ENCODE measurements around the gene HEXD.
"Not testable (repeated sequence)": the region's sequence is repeated elsewhere in the genome, so short reads cannot be mapped to it uniquely, and the experiment has no call there.

The HEXD gene

DNA sequence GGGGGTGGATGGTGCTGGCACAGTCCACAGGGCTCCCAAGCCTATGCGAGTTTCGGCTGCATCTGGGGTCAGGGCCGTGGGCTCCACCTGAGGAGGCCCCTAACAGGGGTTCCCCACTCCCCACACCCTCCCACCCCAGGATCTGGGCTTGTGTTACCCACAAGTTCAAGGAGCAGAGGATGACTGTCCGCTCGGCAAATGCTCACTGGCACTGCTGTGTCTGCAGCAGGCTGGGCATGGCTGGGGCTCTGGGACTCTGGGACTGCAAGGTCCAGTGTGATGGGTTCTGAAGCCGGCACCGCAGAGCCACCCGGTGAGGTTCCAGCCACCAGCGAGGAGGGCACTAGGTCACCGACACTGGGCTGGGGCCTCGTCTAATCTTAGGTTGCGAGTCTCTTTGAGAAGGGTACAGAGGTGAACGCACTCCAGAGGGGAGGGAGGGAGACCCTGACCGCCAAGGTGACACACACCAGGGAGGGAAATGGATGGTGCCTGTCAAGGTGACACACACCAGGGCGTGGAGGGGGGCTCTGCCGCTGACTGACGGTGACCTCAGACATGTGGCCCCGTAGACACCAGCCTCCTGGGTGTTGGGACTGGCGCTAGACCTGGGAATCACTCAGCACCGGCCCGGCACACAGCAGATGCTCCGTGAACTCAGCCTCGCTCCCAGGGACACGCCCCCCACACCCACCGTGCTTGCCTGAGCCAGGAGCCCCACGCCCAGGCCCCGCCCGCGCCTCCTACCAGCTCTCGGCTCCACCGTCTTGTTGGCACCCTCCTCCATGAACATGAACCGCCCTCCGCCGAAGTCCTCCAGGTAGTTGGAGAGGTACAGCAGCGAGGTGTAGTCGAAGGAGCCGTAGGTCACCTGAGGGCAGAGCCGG lies 20.5 kb upstream of the HEXD start:
- DNase-seq (ENCODE audit: low read depth): no peak

DNA sequence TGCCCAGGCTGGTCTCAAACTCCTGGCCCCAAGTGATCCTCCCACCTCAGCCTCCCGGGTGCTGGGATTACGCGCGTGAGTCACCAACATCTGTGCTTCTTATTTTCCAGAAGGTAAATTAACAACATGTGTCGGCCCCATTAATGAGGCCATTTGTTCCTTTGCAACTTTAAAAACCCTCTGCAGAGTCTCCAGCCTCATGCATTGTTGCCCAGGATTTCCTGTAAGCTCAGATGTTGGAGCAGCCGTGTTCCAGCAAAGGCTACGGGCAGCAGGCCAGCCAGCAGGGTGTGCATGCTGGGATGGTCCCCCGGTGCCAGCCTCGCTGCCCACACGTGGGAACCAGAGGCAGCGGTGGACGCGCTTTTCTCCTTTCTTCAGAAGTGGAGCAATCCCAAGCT lies 19.1 kb upstream of the HEXD start:
- DNase-seq (ENCODE audit: low read depth): no peak

DNA sequence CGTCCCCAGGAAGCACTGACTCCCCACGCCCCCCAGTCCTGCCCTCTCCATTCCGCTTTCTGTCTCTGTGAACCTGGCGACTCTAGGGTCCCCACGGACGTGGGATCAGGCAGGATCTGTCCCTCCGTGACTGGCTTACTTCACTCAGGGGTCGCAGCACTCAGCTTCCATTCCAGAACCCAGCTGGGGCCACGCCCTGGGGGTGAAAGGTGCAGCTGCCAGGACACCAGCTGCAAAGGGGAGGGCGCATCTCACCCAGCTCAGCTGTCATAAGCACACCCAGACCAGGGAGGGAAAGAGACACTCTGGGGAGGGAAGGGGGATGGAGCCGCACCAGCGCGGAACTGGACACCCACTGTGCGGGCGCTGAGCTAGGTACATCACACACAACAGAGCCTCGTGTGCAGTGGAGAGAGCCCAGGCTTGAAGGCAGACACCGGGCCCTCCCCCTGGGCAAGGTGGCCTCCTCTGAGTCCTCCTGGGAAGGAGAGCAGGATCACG lies 18.5 kb upstream of the HEXD start:
- no peak for DNase-seq (ENCODE audit: low read depth)

DNA sequence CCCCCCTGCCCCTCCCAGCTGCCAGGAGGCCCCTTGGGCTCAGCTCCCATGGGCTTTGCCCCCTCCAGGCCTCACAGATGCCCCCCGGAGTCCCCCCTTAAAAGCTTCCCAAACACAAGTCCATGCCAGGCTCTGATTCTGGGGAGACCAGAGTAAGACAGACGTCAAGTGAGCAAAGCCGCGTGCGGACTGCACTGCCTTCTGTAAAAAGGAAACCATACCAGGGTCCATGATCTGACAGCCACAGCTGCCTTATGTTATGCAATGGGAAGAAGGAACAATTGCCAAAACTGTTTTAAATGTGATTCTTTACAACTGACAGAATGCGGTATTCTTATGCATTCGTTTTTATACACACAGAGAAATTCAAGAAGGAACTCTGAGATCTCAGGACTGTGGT lies 17.9 kb upstream of the HEXD start:
- DNase-seq (ENCODE audit: low read depth): no peak

- DNase-seq (ENCODE audit: low read depth): peak; percentile 30
Observed at GRCh38 chr17:82400830-82401229, 17.3 kb upstream of the HEXD start.

- DNase-seq (ENCODE audit: low read depth): no peak
Observed at GRCh38 chr17:82402865-82403264, 15.3 kb upstream of the HEXD start.

DNA sequence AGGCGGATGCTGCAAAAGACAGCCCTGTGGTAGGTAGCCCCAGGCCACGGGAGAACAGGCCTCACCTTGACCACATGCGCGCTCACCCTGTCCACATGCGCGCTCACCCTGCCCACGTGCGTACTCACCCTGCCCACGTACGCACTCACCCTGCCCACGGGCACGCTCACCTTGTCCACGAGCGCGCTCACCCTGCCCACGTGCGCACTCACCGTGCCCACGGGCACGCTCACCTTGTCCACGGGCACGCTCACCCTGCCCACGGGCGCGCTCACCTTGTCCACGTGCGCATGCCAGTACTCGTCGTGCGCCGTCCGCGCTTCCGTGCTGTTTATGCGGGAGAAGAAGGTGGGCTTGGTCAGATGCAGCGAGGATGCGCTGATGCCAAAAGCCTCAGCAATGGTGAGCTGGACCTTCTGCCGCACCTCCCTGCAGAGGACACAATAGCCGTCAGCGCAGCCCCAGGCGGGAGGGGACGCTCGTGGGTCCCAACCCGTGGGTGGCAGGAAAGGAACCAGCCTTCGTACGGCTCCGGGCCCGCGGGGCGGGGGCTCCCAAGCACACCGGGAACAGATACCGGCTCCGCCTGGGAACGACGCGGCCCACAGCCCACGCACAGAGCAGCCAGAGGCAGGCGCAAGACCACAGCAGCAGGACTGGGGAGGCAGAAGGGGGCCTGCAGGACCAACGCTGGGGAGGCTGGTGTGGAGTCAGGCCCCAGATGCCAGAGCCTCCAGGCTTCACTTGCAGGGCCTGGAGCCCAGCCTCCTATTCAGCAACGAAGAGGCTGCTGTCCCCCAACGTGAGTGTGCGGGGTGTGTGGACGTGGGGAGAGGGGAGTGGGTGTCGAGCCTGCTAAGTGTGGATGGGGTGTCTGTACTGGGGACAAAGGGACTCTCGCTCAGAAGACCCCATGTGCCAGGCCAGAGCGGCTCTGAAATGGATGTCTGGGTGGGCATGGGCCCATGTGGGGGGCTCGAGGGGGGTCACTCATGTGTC lies 14.2 kb upstream of the HEXD start:
- DNase-seq (ENCODE audit: low read depth): no peak

GRCh38 chr17:82405051-82405450 lies 13.1 kb upstream of the HEXD start:
- no peak for DNase-seq (ENCODE audit: low read depth)

DNA sequence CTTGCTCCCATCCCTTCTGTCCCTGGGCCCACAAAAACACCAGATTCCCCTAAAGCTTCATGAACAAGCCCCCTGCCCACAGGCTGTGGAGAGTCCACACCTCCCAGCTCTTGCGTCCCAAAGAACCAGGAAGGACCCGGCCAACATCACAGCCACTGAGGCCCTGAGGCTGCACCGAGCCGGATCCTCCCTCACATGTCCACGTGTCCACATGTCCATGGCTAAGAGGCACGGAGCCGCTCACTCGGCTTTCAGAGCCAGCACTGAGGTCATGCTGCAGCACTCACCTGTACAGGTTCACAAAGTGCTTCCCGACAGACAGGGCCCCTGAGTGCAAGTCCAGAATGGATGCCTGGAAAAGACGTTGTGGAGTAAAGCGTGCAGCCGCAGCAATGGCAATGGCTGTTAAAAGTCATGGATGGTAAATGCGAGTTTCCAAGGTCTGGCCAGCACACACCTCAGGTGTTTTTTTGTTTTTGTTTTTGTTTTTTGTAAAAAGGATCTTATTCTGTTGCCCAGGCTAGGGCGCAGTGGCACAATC lies 11.9 kb upstream of the HEXD start:
- no peak for DNase-seq (ENCODE audit: low read depth)

DNA sequence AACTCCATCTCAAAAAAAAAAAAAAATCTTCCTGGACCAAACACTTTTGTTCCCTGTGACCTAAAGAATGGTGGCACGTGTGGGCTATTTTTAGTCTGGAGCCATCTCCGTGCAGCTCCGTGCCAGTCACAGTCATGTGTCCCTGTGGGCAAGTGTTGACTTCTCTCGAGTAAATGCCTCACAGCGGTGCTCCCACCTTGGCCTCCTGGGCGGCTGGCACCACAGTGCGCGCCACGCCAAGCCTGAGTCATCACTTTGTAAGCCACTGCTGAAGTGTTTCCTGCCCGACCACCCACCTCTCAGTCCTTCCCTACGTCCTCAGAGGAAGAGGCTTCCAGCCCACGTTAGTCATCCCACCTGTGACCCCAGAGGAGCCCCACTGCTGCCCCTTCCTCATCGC lies 10.9 kb upstream of the HEXD start:
- no peak for DNase-seq (ENCODE audit: low read depth)

DNA sequence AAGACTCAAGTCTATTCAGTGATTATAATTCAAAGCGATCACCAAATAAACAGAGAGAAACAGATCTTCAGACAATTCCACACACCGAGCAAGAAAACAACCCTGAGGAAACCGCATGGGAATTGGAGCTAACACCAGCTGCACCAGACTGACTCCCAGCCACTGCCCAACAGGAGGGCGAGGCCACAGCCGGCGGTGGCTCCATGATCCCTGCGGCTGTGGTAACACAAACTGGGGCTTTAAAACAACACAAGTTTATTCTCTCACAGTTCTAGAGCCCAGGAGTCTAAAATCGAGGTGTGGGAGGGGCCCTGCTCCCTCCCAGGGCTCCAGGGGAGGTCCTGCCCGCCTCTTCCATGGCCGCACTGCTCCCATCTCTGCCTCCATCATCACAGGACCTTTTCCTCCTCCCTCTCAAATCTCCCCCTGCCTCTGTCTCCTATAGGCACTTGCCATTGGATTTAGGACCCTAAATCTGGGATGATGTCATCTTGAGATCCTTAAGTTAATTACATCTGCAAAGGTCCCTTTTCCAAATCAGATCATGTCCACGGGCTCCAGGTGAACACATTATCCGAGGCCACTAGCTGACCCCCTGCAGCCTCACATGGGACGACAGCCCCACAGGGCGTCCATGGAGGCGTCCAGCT lies 9.7 kb upstream of the HEXD start:
- no peak for DNase-seq (ENCODE audit: low read depth)

DNA sequence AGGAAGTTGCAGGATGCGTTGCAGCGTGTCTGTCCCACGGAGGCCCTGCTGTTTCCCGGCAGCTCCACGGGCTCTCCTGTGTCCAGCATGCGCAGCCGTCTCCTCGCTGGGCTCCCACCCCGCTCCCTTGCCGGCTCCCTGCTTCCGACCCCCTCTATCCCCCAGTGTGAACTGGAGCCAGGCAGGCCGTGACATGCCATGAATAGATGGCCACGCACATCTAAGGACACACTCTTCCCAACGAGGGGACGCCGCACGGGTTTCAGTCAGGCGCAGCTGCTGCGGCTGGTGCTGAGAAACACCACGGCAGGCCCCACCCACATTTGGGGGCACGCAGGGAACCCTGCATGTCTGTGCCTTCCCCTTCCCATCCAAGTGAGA lies 9.2 kb upstream of the HEXD start:
- no peak for DNase-seq (ENCODE audit: low read depth)

DNA sequence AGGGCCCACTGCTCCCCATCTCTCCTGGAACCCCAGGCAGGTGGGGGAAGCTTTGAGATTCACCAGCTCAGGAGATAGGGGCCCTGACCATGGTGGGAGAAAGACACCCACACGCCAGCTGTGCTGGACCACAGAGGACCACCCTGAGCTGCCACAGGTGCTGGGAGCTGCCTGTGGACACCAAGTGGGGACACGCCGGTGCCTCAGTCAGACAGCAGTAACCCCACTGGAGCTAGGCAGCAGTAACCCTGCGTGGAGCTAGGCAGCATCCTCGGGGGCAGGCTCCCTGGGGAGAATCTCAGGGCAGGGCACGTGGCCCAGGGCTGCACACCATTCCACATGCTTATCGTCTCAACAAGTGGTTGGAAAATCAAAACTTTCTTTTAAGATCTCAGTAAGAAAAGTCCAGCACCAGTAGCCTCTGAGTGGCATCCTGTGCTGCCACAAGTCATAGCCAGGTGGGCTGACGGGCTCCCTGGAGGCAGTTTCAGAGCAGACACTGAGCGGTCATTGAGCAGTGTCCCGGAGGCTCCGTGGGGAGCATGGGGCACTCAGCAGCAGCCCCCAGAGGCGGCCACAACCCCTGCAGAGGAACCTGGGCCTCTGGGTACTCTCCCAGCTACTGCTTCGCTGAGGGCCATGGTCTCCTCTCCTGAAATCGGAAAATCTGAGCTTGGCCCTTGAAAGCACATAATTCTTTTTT lies 8.0 kb upstream of the HEXD start:
- DNase-seq (ENCODE audit: low read depth): no peak

DNA sequence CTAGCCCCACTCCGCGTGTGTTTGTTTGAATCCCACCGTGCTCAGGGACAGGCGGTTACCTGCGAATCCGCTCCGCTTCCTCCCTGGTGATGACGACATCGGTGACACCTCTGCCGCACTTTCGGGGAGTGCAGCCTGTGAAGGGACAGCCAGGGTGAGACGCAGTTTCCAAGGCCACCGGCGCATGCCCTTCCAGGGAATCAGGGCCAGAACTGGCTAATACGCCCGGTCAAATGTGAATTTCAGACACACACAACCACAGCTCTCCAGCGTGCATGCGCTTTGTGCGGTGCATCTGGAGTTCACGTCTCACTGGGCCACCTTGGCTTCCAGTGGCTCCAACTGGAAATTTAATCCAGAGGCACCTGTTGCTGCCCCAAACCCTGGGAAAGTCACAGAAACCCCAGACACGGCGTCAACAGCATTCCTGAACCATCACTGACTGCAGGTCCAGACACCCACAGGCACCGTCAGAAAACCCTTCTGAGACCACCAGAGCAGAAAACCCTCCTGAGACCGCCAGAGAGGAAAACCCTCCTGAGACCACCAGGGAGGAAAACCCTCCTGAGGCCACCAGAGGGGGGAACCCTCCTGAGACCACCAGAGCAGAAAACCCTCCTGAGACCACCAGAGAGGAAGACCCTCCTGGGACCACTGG lies 6.6 kb upstream of the HEXD start:
- DNase-seq (ENCODE audit: low read depth): no peak

- DNase-seq (ENCODE audit: low read depth): not testable (repeated sequence)
Observed at GRCh38 chr17:82412081-82412480, 6.1 kb upstream of the HEXD start.

- no peak for DNase-seq (ENCODE audit: low read depth)
Observed at GRCh38 chr17:82412535-82413520, 5.3 kb upstream of the HEXD start.

- peak; percentile 65 for DNase-seq (ENCODE audit: low read depth)
Observed at GRCh38 chr17:82414548-82415281, 3.4 kb upstream of the HEXD start.

GRCh38 chr17:82415336-82415735 lies 2.8 kb upstream of the HEXD start:
- DNase-seq (ENCODE audit: low read depth): no peak

DNA sequence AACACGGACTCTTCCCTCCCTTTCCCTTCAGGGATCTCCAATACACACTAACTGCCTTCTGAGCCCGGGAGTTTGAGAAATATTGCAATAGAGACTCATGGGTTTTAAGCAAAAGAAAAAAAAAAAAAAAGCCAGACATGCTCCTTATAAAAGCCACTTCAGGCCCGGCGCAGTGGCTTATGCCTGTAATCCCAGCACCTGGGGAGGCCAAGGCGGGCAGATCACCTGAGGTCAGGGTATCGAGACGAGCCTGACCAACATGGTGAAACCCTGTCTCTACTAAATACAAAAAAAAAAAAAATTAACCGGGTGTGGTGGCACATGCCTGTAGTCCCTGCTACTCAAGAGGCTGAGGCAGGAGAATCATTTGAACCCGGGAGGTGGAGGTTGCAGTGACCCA lies 2.4 kb upstream of the HEXD start:
- DNase-seq (ENCODE audit: low read depth): no peak
